ENCODE data around the gene S100A10.

DNA sequence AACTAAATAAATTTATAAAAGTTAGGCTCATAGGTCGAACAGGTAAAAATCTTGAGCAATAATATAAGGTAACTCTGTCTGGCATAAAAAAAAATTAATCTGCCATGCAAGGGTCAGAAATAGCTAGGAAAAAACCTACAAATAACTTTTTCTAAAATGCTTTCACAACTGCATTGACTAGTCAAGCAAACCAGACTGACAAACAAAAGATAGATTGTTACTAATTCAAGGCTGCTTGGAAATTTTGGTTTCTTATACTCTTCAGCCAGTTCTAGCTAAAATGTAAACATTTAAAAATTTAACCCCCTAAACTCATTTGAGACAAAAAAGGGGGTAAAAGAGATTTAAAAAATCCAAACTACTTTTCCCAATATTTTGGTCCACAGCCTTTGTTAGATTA, 40.8 kb downstream of the S100A10 start:
- TF ChIP-seq POLR2A (IDR thresholded peaks at IDR 0.05): no peak
- TF ChIP-seq, protein P1, sequence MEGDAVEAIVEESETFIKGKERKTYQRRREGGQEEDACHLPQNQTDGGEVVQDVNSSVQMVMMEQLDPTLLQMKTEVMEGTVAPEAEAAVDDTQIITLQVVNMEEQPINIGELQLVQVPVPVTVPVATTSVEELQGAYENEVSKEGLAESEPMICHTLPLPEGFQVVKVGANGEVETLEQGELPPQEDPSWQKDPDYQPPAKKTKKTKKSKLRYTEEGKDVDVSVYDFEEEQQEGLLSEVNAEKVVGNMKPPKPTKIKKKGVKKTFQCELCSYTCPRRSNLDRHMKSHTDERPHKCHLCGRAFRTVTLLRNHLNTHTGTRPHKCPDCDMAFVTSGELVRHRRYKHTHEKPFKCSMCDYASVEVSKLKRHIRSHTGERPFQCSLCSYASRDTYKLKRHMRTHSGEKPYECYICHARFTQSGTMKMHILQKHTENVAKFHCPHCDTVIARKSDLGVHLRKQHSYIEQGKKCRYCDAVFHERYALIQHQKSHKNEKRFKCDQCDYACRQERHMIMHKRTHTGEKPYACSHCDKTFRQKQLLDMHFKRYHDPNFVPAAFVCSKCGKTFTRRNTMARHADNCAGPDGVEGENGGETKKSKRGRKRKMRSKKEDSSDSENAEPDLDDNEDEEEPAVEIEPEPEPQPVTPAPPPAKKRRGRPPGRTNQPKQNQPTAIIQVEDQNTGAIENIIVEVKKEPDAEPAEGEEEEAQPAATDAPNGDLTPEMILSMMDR (IDR thresholded peaks at IDR 0.05): no peak

All from lower leg skin (tissue), 3 donors.